HG03469 (cell line): ENCODE data around the gene SMOC2.
"Not testable (repeated sequence)": the region's sequence is repeated elsewhere in the genome, so short reads cannot be mapped to it uniquely, and the experiment has no call there.

Experiments used
- ATAC-seq: cut with Tn5 transposase; IDR thresholded peaks from one replicate; pipeline ENCODE4 v1.9.1; 2021; ENCODE audit warnings: mild to moderate bottlenecking, moderate library complexity, moderate number of reproducible peaks; ENCODE audit not compliant: unreplicated experiment

Gene SMOC2

DNA sequence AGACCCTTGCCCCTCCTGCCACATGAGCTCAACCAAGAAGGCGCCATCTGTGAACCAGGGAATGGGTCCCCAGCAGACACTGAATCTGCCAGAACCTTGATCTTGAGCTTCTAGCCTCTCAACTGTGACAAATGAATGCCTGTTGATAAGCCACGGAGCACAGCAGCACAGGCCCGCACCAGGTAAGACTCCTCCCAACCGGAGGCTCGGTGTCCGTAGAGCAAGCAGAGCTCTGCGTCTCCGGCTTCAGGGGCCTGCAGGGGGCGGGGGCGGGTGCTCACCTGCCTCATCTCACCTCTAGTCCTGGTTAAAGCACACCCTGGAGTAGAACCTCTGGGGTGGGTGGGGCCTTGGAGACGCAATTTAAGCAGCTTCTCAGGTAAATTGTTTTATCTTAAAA lies 122.7 kb downstream of the SMOC2 start:
- no peak for ATAC-seq

DNA sequence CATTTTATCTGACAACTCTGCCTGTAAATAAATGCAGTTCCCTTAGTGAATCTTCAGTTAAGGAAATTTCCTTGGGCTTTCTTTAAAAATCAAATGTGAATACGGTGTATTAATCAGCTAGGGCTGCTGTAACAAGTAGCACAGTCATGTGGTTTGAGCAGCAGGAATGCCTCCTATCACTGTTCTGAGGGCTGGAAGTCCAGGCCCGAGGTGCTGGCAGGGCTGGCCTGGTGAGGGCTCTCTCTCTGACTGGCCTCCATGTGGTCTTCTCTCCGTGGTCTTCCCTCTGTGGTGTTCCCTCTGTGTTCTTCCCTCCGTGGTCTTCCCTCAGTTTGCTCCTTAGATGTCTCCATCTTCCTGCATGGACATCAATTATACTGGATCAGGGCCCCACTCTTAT lies 124.1 kb downstream of the SMOC2 start:
- ATAC-seq = no peak

DNA sequence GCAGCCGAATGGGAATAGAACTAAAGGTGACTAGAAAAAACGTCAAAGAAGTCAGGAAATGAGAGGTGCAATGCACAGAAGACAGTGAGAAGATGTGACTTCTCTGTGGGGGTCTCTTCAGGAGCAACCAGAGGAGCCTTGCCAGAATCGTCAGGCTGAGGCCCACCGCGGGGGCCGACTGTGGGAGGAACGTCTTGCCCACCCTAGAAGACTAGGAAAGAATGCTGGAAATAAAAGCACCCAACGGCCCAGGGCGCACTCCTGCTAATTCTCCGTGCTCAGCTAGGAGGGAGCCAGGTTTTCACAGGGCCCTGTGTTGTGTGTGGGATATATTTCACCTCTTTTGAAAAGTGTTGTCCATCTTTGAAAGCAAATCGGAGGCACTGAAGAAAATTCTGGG lies 129.2 kb downstream of the SMOC2 start:
- ATAC-seq = no peak

DNA sequence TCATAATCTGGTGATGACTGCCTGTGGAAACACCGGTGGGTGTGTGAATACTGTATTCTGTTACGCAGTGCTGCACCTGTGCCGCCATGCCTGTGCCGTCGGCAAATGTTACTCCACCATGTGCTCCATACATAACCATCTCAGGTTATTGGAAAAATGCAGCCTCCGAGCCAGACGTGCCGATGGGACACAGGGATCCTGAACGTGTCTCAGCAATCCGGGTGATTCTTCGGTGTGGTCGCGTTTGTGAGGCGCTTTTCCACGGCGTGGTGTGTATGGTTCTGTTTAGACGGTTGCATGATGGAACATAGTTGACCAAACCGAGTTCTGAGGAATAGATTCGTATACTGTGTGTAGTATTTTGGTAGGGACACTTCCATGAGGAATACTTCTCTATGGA lies 130.3 kb downstream of the SMOC2 start:
- no peak for ATAC-seq

DNA sequence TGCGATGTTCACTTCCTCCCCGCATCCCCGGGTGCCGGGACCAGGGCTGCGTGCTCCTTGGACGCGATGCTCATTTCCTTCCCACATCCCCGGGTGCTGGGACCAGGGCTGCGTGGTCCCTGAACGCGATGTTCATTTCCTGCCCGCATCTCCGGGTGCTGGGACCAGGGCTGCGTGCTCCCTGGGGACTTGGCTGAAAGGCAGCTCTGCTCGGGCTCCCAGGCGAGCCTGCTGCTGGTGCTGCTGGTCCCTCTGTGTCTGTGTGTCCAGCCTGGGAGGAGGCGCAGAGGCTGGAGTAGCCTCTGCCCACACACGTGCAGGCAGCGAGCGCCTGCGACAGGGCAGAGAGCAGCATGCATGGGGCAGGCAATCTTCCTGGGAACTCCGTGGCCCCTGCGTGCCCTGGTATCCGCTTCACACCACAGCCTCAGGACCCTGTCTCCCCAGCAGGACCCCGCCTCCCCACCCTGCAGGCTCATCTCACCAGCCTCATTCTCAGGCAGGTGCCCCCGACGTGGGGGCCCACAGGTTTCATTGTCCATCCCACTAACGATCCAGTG lies 132.4 kb downstream of the SMOC2 start:
- ATAC-seq = not testable (repeated sequence)

DNA sequence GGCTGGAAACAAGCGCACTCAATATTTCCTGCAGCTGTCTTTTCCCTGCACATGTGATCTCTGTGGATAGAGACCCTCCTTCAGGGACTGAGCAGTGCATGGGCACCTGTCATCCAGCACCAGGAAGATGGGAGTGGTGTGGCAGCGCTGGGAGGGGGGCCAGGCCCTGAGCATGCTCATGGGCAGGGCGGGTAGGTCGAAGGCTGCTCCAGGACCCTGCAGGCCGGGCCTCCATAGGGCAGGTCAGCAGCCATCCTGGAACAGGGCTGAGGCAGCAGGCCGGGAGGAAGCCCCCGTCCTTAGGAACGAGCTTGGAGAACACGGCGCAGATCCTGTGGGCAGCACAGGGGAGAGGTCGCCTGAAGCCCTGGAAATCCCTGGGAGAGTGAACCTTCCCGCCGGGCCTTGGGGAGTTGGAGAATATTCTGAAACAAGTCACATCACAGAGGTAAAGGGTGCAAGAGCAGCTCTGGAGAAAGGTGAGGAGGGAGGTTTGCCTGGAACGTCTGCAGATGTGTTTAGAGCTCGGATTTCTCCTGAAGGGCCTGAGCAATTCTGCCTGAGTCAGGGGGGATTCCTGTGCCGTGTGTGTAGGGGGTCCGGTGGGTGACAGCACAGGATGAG lies 133.2 kb downstream of the SMOC2 start:
- no peak for ATAC-seq

DNA sequence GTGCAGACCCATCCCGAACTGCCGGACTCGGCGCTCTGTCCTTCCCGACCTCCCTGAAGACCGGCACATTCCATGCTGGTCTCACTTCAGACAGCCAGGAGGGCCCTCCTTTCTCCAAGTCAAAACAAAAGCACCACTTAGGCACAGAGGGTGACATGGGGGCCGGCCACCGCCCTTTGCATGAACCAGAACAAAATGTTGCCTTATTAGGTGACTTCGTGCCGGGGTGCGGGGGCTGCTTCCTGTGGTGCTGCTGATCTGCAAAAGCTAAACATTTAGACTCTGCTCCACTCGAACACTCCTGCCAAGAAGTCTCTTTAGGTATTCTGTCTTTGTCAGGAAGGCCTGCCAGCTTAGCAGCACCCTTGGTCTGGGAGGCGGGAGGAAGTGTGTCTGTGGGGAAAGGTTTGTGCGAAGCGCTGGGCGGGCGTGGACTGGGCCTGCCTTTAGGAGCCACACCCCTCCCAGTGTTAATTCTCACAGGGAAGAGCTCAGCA lies 133.8 kb downstream of the SMOC2 start:
- no peak for ATAC-seq

DNA sequence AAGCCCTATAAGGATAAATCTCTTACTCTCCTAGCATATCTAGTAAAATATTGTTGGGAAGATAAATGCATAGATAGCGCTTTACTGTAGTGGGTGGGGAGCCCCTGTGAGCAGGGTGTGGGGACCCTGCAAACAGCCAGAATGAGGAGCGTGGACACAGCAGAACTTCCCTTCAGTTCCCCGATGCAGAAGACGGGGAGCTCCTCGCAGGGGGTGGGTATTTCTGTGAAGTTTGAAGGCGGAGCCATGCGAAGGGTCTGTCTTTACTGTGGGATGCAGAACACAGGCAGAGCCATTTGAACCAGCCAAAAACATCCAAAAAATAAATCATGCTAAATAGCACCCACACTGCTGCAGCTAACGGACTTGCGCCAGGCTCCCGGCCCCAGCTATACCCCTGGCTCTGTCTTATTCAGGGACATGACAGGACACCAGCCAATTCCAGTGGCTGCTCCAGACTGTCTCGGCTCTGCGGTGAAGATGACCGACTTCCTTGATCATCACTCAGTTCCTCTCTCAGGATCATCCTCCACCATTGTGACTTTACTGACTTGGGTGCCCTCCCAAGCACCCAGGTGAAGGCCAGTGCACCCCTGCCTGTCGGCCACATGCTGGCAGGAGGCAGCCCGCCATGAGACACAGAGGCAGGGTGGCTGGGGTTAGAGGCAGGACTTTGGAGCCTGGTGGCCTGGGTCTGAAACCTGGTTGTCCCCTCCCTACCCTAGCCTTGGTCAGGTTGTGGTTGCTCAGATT lies 134.5 kb downstream of the SMOC2 start:
- no peak for ATAC-seq

DNA sequence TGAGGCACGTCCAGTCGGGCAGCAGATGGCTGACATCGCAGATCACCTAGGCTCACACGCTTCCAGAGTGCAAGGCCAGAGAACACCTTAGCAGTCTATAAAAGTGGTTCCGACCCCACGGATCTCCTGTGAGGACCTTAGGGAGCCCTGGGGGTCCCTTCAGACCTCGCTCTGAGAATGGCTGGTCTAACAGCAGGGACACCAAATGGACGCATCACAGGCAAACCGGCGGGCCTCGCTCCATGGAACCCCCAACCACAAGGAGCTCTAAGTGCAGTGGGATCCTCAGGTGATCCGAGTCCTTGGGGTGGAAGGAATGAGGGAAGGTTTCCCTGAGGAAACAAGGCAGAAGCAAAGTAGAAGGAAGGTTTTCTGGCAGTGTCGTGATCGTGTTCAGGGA lies 135.4 kb downstream of the SMOC2 start:
- ATAC-seq = no peak

DNA sequence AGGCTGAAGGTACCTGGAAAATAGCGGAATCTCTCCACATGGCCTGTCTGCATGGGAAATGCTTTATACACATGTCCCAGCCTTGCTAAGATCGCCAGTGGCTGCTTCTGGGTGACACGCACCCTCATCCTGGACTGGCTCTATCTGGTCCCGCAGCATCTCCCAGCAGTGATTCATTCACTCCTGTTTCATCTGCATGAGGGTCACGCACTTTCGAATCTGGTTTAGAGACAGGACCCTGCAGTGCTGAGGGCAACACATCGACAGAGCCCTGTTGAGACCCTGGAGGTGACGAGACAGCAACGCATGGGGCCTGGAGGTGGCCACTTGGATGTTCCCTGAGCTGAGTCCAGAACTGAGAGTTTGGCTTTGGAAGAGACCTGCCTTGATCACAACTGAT lies 136.5 kb downstream of the SMOC2 start:
- ATAC-seq = no peak

DNA sequence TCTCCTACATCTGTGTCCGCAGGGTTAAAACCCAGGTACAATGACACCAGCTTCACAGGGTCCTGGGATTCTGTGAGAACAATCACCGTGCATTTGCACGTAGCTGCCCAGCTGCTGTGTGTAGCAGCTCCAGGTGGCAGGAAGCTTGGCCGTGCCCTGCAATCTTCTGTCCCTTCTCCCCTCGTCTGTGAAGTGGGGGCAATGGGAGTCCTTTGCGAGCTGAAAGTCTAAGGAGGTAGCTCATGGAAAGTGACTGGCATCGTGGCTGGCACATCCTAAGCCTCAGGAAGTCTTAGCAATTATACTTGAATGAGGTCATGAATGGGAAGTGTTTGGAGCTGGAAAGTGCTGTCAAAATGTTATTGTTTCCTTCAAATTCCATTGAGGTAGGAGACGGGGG lies 137.1 kb downstream of the SMOC2 start:
- ATAC-seq = no peak

DNA sequence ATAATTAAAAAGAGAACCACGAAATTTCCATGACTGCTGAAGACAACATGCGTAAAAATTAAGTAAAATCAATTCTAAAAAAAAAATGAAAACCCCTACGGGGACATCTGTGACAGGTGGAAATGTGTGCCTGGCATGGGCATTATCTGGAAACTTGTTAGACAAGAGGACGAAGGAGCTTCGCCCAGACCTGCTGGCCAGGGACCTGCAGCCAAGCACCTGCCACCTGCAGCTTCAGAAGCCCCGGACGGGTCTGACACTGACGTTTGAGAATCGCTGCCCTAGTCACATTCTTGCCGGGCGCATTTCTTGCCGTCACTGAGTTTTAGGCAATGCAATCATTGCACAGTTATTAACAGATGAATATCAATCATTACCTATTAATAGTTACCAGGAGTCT lies 140.3 kb downstream of the SMOC2 start:
- ATAC-seq = no peak

DNA sequence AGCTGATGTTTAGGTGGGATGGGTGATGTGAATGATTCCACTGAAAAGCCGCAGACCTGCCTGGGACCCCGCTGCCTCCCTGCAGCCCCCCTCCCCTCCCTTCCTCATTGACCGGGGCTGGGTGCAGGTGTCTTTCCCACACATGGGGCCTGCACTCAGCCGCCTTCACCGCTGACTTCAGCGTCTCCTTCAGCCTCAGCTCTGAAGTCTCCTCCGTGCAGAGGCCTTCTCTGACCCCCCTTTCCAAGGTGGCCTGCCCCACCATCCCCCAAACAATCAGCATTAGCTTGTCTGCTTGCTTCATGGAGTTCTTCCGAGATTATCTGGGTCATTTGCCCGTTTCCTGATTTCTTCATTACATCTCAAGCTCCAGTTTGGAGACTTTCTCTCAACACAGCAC lies 140.7 kb downstream of the SMOC2 start:
- ATAC-seq = no peak

DNA sequence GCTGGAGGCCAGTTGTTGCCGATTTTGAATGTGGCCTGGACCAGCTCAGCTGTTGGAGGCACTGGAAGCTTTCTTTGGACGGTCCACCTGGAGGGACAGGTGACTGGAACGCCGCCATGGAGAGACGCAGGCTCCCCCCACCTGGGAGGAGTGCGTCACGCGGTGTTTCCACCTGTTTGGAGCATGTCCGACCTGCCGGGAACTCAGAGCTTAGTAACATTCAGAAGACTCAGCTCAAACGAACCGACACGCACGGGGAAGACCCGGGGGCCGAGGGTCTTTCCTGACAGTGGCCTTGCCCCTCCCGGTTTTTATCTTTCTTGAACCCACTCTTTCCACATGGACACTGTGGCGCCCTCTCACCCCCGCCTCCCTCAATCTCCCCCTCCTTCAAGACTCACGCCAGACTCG lies 141.6 kb downstream of the SMOC2 start:
- no peak for ATAC-seq

DNA sequence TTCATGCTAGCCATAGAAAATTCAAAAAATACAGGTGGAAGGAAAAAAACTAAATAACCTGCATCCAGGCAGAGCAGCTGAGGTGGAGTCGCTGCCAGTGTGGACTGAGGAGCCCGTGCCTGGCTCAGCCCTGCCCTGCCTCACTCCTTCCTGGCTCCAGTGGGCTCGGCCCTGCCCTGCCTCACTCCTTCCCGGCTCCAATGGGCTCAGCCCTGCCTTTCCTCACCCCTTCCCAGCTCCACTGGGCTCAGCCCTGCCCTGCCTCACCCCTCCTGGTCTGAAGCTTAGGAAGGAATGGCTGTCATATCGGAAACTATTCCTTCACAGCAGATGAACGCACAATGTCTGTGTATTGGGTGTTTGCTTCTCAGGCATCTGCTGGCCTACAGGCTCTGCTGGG lies 142.1 kb downstream of the SMOC2 start:
- ATAC-seq = no peak

DNA sequence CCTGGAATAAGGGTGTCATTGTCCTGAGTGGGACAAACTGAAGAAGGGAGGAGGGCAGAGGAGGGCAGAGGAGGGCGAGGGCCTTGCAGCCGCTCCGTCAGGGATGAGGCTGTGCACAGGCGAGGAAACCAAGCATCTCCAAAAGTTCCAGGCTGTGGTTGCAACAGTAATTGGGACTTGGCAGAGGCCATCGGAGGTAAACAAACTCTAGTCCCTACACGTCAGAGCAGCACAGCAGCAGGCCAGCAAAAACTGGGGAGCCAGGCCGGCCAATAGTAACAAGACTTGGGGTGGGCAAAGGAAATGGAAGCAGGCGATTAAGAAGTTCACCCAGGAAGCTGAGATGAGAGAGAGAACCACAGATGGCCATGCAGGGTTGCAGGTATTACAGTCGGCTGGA lies 142.8 kb downstream of the SMOC2 start:
- ATAC-seq = no peak

DNA sequence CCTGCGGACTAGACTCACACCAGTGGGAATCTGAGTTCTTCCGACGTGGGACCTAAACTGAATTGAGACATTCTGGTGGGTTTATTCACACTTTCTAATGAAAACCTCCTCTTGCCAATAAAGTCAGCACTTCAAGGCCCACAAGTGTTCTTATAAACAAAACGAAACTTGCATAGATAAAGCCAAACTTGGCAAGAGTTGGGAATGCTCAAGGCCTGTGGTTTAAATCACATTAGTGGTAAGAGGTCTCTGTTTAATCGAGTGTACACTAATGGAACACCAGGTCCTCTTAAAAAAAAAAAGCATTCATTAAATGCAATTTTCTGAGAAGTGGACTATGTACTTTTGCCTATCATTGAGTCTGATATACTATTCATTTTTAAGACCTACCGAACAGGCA lies 143.3 kb downstream of the SMOC2 start:
- ATAC-seq = no peak

DNA sequence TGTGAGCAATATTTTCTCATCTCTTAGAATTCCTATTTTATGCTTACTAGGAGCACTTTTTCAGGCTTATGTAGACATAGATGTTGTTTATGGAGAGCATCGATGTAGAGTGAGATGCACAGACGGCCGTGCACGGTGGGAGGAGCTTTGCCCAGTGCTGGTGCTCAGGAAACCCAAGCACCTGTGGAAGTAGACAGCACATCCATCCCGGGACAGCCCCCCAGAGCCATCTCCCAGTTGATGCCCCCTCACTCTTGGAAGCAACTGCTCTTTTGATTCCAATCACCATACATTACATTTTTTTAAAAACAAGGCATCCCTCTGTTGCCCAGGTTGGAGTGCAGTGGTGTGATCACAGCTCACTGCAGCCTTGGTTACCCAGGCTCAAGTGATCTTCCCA lies 143.7 kb downstream of the SMOC2 start:
- no peak for ATAC-seq

DNA sequence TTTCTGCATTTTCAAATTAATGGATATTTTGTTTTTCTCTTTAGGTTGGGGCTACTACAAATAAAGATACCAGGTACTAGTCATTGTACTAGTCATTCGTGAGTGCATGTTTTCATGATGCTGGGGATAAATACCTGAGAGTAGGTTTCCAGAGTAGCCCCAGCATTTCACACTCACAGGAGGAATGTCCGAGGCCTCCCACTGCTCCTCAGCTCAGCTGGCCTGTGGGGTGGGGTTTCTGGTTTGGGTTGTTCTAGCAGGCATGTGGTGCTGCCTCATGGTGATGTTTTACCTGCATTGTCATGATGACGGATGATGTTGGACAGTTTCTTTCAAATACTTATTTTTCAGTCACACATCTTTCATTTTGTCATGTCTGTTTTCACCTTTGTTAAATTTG lies 144.5 kb downstream of the SMOC2 start:
- ATAC-seq = no peak

DNA sequence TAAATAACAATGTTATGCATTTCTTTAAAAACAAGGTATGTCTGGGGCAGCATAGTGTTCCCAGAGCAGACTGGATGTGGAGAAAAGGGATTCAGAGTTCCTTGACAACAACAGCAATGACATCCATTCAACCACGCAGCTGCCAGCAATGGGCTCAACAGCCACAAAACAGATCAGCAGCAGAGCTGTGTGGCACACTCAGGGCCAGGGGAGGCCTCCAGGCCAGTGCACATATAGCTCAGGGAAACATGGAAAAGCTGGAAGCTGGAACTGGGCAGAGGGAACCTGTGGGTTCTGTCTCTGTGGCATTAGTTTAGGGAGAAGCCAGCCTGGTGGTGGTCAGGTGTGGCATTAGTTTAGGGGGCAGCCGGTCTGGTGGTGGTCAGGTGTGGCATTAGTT lies 148.3 kb downstream of the SMOC2 start:
- no peak for ATAC-seq

DNA sequence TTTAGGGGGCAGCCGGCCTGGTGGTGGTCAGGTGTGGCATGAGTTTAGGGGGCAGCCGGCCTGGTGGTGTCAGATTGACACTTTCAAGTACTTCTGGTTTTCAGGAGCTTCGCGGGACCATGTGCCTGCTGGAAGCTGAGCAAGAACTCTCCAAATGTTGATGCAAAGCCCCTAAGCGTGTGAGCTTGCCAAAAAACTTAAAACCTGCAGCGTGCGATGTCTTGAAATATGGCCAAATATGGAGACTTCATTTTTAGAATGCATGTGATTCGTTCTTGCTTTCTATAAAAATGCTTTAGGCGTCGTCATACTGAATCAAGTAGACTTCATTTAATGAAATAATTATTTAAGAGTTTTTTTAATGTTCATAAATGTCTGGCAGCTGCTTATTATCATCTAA lies 149.4 kb downstream of the SMOC2 start:
- no peak for ATAC-seq

DNA sequence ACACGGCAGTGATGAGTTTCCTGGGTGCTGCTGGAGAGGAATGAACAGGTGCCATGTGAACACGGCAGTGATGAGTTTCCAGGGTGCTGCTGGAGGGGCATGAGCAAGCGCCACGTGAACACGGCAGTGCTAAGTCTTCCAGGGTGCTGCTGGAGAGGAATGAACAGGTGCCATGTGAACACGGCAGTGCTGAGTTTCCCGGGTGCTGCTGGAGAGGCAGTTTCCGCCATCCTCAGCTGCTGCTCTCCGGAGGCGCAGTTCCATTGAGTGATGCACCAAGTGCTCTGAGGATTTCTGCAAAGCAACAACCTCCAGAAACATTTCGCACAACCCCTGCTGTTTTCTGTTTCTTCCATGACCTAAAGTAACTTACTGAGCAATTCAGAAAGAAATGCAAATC lies 155.4 kb downstream of the SMOC2 start:
- no peak for ATAC-seq
